RWPE2 (cell line): ENCODE data around the gene DGCR2.
"Not testable (repeated sequence)": the region's sequence is repeated elsewhere in the genome, so short reads cannot be mapped to it uniquely, and the experiment has no call there.

Source experiments
- ATAC-seq: fragments of 200-7000 bp; cut with Tn5 transposase; 3 replicates; pipeline ENCODE4 v1.9.1; 2021; ENCODE audit warnings: low read depth
- DNase-seq: peaks from one replicate; pipeline ENCODE4 v3.0.0-alpha.2; 2020; ENCODE audit warnings: low spot score
- H3K27ac ChIP-seq: fragments of 450-650 bp; 2 replicates; pipeline ENCODE4 v1.5.1; 2017; ENCODE audit warnings: mild to moderate bottlenecking; ENCODE audit not compliant: poor library complexity, severe bottlenecking
- H3K27me3 ChIP-seq: fragments of 250-450 bp; sonication (Bioruptor Pico); 2 replicates; pipeline ENCODE4 v1.5.1; 2021; ENCODE audit warnings: mild to moderate bottlenecking, moderate library complexity; ENCODE audit not compliant: insufficient read depth, poor library complexity, severe bottlenecking
- H3K36me3 ChIP-seq: fragments of 250-450 bp; sonication (Bioruptor Pico); 2 replicates; pipeline ENCODE4 v1.5.1; 2020; ENCODE audit warnings: low read depth, mild to moderate bottlenecking, moderate library complexity
- H3K4me1 ChIP-seq: fragments of 250-450 bp; sonication (Bioruptor Pico); 2 replicates; pipeline ENCODE4 v1.5.1; 2021; ENCODE audit warnings: mild to moderate bottlenecking, moderate library complexity; ENCODE audit not compliant: insufficient read depth, poor library complexity, severe bottlenecking
- H3K4me3 ChIP-seq: fragments of 250-450 bp; sonication (Bioruptor Pico); 2 replicates; pipeline ENCODE4 v1.5.1; 2021; ENCODE audit warnings: mild to moderate bottlenecking, moderate library complexity; ENCODE audit not compliant: severe bottlenecking
- H3K9me3 ChIP-seq: fragments of 250-450 bp; sonication (Bioruptor Pico); 2 replicates; pipeline ENCODE4 v1.5.1; 2021; ENCODE audit warnings: mild to moderate bottlenecking, moderate library complexity; ENCODE audit not compliant: severe bottlenecking
- TF ChIP-seq, protein P1 (sequence below): fragments of 450-650 bp; IDR thresholded peaks from one replicate; pipeline ENCODE4 v1.5.1; 2017; ENCODE audit warnings: mild to moderate bottlenecking, moderate library complexity; ENCODE audit not compliant: poor library complexity, severe bottlenecking

The DGCR2 gene

DNA sequence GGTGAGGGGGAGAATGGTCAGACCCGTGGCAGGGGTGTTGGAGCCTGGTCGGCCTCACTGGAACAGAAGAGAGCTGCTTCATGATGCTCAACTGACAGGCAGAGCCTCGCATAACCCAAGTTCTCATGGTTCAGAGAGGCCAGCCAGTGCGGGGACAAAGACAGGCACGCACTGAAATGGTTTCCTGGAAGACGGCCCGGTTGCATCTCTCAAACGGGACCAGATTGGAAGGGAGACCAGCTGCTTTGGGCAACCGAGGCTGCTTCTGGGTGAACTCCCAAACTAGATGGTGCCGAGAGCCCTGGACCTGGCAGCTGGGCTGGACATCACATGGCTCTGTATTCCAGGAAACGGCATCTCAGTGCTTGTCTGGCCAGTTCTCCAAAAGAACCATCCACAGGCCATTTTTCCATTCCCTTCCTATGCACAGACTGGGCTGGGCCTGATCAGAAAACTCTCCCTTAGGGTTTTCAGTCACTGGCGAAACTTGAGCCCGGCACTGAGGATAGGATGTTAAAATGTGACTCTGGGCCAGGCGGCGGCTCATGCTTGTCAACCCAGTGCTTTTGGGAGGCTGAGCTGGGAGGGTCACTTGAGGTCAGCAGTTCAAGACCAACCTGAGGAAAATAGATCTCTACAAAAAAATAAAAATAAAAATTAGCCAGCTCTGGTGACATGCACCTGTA lies 106.0 kb downstream of the DGCR2 start:
- Histone ChIP-seq H3K9me3 (no peaks in the 10 kb centered on the region), H3K4me1 (no peaks in the 10 kb centered on the region), H3K36me3 (no peaks in the 10 kb centered on the region), H3K27me3 (peaks cover 4% of the 10 kb centered on the region), H3K4me3 (no peak overlapping the region), H3K27ac (no peak overlapping the region)
- ATAC-seq (no peak), DNase-seq (no peak)
- TF ChIP-seq, protein P1, sequence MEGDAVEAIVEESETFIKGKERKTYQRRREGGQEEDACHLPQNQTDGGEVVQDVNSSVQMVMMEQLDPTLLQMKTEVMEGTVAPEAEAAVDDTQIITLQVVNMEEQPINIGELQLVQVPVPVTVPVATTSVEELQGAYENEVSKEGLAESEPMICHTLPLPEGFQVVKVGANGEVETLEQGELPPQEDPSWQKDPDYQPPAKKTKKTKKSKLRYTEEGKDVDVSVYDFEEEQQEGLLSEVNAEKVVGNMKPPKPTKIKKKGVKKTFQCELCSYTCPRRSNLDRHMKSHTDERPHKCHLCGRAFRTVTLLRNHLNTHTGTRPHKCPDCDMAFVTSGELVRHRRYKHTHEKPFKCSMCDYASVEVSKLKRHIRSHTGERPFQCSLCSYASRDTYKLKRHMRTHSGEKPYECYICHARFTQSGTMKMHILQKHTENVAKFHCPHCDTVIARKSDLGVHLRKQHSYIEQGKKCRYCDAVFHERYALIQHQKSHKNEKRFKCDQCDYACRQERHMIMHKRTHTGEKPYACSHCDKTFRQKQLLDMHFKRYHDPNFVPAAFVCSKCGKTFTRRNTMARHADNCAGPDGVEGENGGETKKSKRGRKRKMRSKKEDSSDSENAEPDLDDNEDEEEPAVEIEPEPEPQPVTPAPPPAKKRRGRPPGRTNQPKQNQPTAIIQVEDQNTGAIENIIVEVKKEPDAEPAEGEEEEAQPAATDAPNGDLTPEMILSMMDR = no peak

DNA sequence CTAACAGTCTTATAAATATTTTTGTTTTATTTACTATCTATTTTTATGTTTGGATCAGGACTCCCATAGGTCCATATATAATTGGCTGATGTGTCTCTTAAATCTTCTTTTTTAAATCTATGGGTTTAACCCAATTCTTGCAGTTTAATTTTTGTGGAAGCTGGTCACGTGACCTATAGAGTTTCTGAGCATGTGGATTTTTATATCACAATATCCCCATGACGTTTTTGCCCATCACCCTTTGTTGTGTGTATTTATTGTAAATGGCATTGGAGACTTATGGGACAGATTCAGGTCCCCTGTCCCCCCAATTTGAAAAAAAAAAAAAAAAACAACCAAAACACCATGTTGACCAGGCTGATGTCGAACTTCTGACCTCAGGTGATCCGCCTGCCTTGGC lies 107.3 kb downstream of the DGCR2 start:
- H3K9me3 ChIP-seq = peaks cover 2% of the 10 kb centered on the region
- H3K27ac ChIP-seq = no peak overlapping the region
- H3K4me1 ChIP-seq = no peaks in the 10 kb centered on the region
- no peak overlapping the region for H3K4me3 ChIP-seq
- no peak for DNase-seq
- ATAC-seq = no peak
- no peaks in the 10 kb centered on the region for H3K36me3 ChIP-seq
- no peaks in the 10 kb centered on the region for H3K27me3 ChIP-seq
- TF ChIP-seq, protein P1 = no peak

DNA sequence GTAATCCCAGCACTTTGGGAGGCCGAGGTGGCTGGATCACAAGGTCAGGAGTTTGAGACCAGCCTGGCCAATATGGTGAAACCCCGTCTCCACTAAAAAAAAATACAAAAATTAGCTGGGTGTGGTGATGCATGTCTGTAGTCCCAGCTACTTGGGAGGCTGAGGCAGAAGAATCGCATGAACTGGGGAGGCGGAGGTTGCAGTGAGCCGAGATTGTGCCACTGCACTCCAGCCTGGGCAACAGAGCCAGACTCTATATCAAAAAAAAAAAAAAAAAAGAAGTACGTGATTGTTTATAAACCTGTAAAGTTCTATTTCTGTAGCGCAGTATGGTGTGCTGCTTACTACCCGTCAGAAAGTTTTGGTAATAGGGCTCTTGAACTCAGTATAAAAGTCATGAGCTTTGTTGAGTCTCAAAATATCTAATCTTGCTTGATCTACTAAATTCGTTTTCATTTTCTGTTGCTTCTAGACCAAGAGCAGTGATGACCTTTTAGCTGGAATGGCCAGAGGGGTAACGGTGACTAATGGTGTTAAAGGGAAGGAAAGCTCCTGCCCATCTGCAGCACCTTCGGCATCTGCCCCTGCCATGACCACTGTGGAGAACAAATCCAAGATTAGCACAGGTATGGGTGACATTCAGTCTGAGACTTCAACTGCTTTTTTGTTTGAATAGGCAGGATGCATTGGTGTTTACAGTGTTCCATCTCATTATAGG lies 108.2 kb downstream of the DGCR2 start:
- ATAC-seq, H3K9me3 ChIP-seq, H3K4me3 ChIP-seq, H3K4me1 ChIP-seq, DNase-seq, H3K27me3 ChIP-seq, H3K27ac ChIP-seq, H3K36me3 ChIP-seq: not testable (repeated sequence)

DNA sequence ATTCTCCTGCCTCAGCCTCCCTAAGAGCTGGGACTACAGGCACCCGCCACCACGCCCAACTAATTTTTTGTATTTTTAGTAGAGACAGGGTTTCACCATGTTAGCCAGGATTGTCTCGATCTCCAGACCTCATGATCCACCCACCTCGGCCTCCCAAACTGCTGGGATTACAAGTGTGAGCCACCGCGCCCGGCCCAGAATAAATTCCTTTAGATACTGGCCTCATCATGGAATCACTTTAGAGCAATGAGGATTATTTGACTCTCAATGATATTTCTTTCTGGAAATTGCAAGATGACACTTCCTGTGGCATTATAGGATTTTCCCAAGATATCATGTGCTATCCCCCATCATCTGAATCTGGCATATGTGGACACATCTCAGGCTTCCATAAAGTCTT lies 108.8 kb downstream of the DGCR2 start:
- not testable (repeated sequence) for DNase-seq, H3K9me3 ChIP-seq, ATAC-seq, H3K27me3 ChIP-seq, H3K36me3 ChIP-seq, H3K4me1 ChIP-seq, H3K4me3 ChIP-seq, H3K27ac ChIP-seq

DNA sequence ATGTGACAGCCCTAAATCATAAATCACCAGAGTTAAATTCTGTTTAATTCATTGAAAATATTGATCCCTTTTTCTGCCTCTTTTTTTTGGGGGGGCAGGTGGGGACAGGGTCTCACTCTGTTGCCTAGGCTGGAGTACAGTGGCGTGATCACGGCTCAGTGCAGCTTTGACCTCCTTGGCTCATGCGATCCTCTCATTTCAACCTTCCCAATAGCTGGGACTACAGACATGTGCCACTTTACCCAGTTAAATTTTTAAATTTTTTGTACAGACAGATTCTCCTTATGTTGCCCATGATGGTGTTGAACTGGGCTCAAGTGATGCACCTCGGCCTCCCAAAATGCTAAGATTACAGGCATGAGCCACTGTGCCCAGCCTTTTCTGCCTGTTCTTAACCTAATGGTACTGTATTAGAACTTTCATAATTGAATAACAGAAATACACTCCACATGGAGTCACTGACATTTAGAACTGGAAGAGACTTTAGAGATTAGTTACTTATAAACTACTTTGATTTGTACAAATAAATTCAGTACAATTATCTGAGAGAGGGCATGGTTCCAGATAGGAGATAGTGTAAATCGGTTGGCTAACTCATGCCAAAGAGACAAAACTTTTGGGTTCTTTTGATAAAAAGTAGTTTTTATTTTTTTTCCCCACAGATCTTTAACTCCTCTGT lies 109.8 kb downstream of the DGCR2 start:
- Histone ChIP-seq H3K9me3 (peaks cover 2% of the 10 kb centered on the region), H3K36me3 (no peaks in the 10 kb centered on the region), H3K27ac (no peak overlapping the region), H3K27me3 (no peaks in the 10 kb centered on the region), H3K4me3 (no peak overlapping the region), H3K4me1 (no peaks in the 10 kb centered on the region)
- TF ChIP-seq, protein P1 = no peak
- ATAC-seq (no peak), DNase-seq (no peak)

DNA sequence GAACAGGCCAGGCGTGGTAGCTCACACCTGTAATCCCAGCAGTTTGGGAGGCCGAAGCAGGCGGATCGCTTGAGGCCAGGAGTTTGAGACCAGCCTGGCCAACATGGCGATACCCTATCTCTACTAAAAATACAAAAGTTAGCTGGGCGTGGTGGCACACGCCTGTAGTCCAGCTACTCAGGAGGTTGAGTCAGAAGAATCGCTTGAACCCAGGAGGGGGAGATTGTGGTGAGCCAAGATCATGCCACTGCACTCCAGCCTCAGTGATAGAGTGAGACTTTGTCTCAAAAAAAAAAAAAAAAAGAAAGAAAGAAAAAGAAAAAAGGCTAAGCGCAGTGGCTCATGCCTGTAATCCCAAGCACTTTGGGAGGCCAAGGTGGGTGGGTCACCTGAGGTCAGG lies 110.6 kb downstream of the DGCR2 start:
- H3K4me1 ChIP-seq, H3K4me3 ChIP-seq, ATAC-seq, H3K27ac ChIP-seq, DNase-seq, H3K9me3 ChIP-seq, H3K27me3 ChIP-seq, H3K36me3 ChIP-seq: not testable (repeated sequence)
